ENCODE data around the gene DNAJC30.
"Not testable (repeated sequence)": the region's sequence is repeated elsewhere in the genome, so short reads cannot be mapped to it uniquely, and the experiment has no call there.

DNAJC30 gene

DNA sequence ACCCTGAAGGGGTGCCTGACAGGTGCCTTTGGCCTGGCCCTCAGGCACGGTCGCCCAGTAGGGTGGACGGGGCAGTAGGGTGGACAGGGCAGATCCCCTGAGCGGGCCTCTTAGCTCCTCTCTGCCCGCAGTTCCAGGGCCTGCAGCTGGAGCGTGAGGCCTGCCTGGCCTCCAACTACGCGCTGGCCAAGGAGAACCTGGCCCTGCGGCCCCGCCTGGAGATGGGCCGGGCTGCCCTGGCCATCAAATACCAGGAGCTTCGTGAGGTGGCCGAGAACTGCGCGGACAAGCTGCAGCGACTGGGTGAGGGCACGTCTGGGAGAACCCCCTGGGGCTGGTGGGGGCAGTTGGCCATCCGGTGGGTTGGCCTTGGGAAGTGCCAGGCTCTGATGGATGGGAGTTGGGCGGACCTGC lies 14.0 kb downstream of the DNAJC30 start:
- DNase-seq (no peak), ATAC-seq (replicated peaks) (no peak)
- Mint-ChIP-seq H3K27me3 (peaks cover 5 to 48% of the 10 kb centered on the region in 2 donors), H3K9me3 (no peaks in the 10 kb centered on the region), H3K4me3 (no peak overlapping the region), H3K27ac (no peak overlapping the region), H3K4me1 (ENCODE audit: low read depth in 2 of 2) (peaks cover 6 to 7% of the 10 kb centered on the region in 2 donors), H3K36me3 (ENCODE audit: insufficient read depth) (peaks cover 3% of the 10 kb centered on the region)

- Mint-ChIP-seq H3K27ac (no peak overlapping the region), H3K4me1 (ENCODE audit: low read depth in 2 of 2) (peaks cover 6 to 7% of the 10 kb centered on the region in 2 donors), H3K4me3 (peak overlapping the region; percentile 65 to 84), H3K36me3 (ENCODE audit: insufficient read depth) (peaks cover 3% of the 10 kb centered on the region), H3K27me3 (peaks cover 9 to 53% of the 10 kb centered on the region in 2 donors), H3K9me3 (no peaks in the 10 kb centered on the region)
- ATAC-seq (replicated peaks) (no peak), DNase-seq (no peak)
Observed at GRCh38 chr7:73668886-73669230, 14.4 kb downstream of the DNAJC30 start.

DNA sequence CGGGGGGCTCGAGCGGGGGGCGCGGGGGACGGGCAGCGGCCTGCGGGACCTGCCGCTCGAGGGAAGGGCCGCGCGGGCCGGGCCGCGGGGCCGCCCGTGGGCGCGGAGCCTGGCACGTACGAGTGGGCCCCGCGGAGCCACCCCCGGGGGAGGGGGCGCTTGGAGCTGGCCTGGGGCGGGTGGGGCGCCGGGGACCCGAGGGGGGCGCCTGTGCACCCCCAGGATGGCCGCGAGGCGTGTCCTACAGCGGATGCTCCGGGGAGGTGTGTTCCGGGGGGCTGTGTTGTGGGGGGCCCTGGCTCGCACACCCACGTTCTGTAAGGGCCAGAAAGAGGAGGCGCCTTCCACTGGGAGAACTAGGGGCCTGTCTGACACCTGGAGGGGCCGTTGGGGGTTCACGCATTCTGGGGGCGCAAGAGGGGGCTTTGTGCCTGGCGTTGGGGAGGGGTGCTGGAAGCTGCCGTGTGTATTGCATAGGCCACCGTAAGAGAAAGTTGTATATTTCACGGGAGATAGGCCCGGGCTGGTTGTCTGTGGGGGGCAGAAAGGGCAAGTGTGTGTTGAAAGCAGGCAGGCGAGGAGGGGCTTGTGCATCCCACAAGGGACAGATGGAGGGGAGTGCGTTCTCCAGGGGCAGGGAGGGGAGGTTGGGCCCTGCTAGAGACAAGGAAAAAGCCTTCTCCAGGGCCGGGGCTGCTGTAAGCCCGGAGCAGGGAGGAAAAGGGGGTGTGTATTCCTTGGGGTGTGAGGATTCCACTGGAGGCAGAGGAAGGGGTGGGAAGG lies 15.0 kb downstream of the DNAJC30 start:
- Mint-ChIP-seq H3K36me3 (ENCODE audit: insufficient read depth) (peaks cover 3% of the 10 kb centered on the region), H3K9me3 (peaks cover 0 to under 1% of the 10 kb centered on the region in 2 donors), H3K4me3 (peak overlapping the region; percentile 65 to 84), H3K27ac (no peak overlapping the region), H3K27me3 (peaks cover 15 to 58% of the 10 kb centered on the region in 2 donors), H3K4me1 (ENCODE audit: low read depth in 2 of 2) (peaks cover 6 to 7% of the 10 kb centered on the region in 2 donors)
- ATAC-seq (replicated peaks) (no peak), DNase-seq (no peak)

DNA sequence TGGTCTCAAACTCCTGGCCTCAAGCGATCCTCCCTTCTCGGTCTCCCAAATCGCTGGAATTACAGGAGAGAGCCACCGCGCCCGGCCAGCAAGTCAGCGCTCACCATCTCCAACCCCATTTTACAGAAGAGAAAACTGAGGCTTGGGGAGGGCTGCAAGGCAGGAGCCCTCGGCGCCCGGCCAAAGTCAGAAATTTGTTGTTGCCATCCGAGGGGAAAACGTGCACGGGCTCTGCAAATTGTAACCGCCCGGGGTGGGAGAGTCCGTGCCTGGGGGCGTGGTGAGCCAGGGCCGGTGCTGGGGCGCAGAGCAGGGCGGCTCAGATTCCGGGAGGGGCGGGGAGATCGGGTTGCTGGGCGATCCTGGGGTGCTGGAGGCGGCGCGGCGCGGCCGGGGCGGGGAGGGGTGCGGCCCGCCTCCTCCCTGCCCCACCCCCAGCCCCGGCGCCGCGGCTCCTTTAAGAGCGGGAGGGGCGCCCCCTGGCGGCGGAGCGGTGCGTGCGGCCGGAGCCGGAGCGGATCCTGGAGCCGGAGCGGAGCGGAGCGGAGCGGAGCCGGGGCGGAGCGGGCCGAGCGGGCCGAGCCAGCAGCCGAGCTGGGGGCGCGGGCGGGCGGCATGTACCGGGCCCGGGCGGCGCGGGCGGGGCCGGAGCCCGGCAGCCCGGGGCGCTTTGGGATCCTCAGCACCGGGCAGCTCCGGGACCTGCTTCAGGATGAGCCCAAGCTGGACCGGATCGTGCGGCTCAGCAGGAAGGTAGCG lies 15.7 kb downstream of the DNAJC30 start, which contains the start of gene VPS37D:
Gene VPS37D (plus strand): TSS at position 488 of the 759 bp plus-strand sequence. CDS start 128 bp downstream, at position 616.
- Mint-ChIP-seq H3K27me3 (peaks cover 23 to 66% of the 10 kb centered on the region in 2 donors), H3K9me3 (peaks cover 0 to 5% of the 10 kb centered on the region in 2 donors), H3K36me3 (ENCODE audit: insufficient read depth) (peaks cover 3% of the 10 kb centered on the region), H3K4me3 (peak within 1 kb of the TSS; percentile 82 to 84), H3K4me1 (ENCODE audit: low read depth in 2 of 2) (peaks cover 6 to 7% of the 10 kb centered on the region in 2 donors), H3K27ac (peak within 1 kb of the TSS; percentile 44 to 62)
- ATAC-seq (replicated peaks) (peak; percentile 91), DNase-seq (peak; percentile 93 to 94 (median 94))

GRCh38 chr7:73663033-73663432 lies 20.2 kb downstream of the DNAJC30 start:
- Mint-ChIP-seq H3K27ac (no peak overlapping the region), H3K27me3 (peaks cover 47 to 61% of the 10 kb centered on the region in 2 donors), H3K4me1 (ENCODE audit: low read depth in 2 of 2) (peaks cover 0 to 2% of the 10 kb centered on the region in 2 donors), H3K9me3 (peaks cover 0 to 5% of the 10 kb centered on the region in 2 donors), H3K4me3 (no peak overlapping the region), H3K36me3 (ENCODE audit: insufficient read depth) (peaks cover 3% of the 10 kb centered on the region)
- no peak for ATAC-seq (replicated peaks)
- DNase-seq: no peak

- not testable (repeated sequence) for H3K9me3 Mint-ChIP-seq; H3K36me3 Mint-ChIP-seq (ENCODE audit: insufficient read depth); H3K4me1 Mint-ChIP-seq (ENCODE audit: low read depth in 2 of 2); DNase-seq; H3K27ac Mint-ChIP-seq; H3K4me3 Mint-ChIP-seq; ATAC-seq (replicated peaks)
- H3K27me3 Mint-ChIP-seq: peaks cover 47 to 53% of the 10 kb centered on the region in 2 donors
Observed at GRCh38 chr7:73660594-73660993, 22.7 kb downstream of the DNAJC30 start.

- ATAC-seq (replicated peaks) (no peak), DNase-seq (no peak)
- Mint-ChIP-seq H3K27me3 (peaks cover 52 to 53% of the 10 kb centered on the region in 2 donors), H3K4me3 (no peak overlapping the region), H3K36me3 (ENCODE audit: insufficient read depth) (no peaks in the 10 kb centered on the region), H3K27ac (no peak overlapping the region), H3K4me1 (ENCODE audit: low read depth in 2 of 2) (no peaks in the 10 kb centered on the region), H3K9me3 (peaks cover 0 to 5% of the 10 kb centered on the region in 2 donors)
Observed at GRCh38 chr7:73659983-73660382, 23.3 kb downstream of the DNAJC30 start.

DNA sequence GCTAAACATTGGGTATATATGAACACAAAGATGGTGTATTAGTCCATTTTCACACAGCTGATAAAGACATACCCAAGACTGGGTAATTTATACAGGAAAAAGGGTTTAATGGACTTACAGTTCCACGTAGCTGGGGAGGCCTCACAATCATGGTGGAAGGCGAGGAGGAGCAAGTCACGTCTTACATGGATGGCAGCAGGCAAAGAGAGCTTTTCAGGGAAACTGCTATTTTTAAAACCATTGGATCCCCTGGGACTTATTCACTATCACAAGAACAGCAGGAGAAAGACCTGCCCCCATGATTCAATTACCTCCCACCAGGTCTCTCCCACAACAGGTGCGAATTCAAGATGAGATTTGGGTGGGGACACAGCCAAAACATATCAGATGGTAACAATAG lies 27.9 kb downstream of the DNAJC30 start:
- not testable (repeated sequence) for H3K4me1 Mint-ChIP-seq (ENCODE audit: low read depth in 2 of 2); H3K9me3 Mint-ChIP-seq; DNase-seq; H3K27ac Mint-ChIP-seq; ATAC-seq (replicated peaks); H3K4me3 Mint-ChIP-seq; H3K36me3 Mint-ChIP-seq (ENCODE audit: insufficient read depth)
- H3K27me3 Mint-ChIP-seq: peaks cover 45 to 48% of the 10 kb centered on the region in 2 donors

DNA sequence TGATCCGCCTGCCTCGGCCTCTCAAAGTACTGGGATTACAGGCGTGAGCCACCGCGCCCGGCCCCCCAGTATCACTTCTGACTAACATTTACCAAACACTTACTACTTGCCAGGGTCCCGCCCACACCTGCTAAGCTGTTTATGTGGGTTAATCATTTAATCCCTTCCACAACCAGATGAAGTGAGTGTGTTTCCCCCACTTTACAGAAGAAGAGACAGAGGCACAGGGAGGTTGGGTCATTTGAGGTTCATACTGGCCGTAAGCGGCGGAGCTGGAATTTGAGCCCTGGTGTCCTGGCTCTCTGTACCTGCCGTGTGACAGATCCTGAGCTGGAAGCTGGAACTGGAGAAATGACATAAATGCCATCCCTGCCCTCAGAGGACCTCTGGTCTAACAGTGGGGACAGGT lies 30.7 kb downstream of the DNAJC30 start:
- Mint-ChIP-seq H3K27me3 (peaks cover 55 to 67% of the 10 kb centered on the region in 2 donors), H3K4me3 (no peak overlapping the region), H3K4me1 (ENCODE audit: low read depth in 2 of 2) (peaks cover 6 to 18% of the 10 kb centered on the region in 2 donors), H3K36me3 (ENCODE audit: insufficient read depth) (peaks cover 15% of the 10 kb centered on the region), H3K9me3 (no peaks in the 10 kb centered on the region), H3K27ac (no peak overlapping the region)
- no peak for DNase-seq
- no peak for ATAC-seq (replicated peaks)

- Mint-ChIP-seq H3K4me1 (ENCODE audit: low read depth in 2 of 2) (peaks cover 6 to 18% of the 10 kb centered on the region in 2 donors), H3K4me3 (no peak overlapping the region), H3K36me3 (ENCODE audit: insufficient read depth) (peaks cover 15% of the 10 kb centered on the region), H3K27ac (no peak overlapping the region), H3K27me3 (peaks cover 74 to 86% of the 10 kb centered on the region in 2 donors), H3K9me3 (no peaks in the 10 kb centered on the region)
- ATAC-seq (replicated peaks) (no peak), DNase-seq (no peak)
Observed at GRCh38 chr7:73650524-73650923, 32.7 kb downstream of the DNAJC30 start.

DNA sequence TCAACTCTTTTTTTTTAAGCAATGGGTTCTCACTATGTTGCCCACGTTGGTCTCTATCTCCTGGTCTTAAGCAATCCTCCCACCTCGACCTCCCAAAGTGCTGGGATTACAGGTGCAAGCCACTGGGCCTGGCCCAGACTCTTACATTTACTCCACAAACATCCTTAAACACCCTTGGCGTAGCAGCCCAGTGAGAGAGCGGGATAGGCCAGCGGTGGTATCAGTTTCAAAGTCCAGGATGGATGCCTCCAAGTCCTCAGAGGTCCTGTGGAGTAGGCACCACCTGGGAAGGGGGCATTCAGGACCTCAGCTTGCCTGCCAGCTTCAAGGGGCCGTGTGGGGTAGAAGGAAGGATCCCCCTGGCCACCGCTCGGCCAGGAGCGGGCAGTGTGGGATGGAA lies 33.7 kb downstream of the DNAJC30 start:
- Mint-ChIP-seq H3K36me3 (ENCODE audit: insufficient read depth) (peaks cover 15% of the 10 kb centered on the region), H3K27ac (peak overlapping the region in 1 of 2 donors; percentile 83), H3K27me3 (peaks cover 66 to 88% of the 10 kb centered on the region in 2 donors), H3K4me1 (ENCODE audit: low read depth in 2 of 2) (peaks cover 6 to 18% of the 10 kb centered on the region in 2 donors), H3K4me3 (peak overlapping the region; percentile 50 to 81), H3K9me3 (no peaks in the 10 kb centered on the region)
- DNase-seq: no peak
- ATAC-seq (replicated peaks): no peak

DNA sequence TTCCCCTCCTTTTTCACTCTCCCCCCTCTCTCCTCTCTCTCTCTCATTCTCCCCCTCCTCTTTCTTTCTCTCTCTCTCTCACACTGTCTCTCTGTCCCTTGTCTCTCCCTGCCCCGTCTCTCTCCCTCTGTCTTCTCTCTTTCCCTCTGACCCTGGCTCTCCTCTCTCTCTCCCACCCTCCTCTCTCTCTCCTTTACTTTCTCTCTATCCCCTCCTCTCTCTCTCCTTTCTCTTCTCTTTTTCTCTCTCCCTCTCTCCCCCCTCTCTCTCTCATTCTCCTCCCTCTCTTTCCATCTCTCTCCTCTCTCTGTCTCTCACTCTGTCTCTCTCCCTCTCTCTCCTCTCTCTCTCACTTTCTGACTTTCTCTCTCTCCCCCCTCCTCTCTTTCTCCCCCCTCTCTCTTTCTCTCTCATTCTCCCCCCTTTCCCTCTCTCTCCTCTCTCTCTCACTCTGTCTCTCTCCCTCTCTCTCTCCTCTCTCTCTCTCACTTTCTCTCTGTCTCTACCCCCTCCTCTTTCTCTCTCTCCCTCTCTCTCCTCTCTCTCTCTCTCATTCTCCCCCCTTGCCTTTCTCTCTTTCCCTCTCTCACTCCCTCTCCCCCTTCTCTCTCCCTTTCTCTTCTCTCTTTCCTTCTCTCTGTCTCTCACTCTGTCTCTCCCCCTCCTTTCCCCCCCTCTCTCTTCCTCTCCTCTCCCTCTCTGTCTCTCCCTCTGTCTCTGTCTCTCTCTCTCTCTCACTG lies 34.5 kb downstream of the DNAJC30 start:
- Mint-ChIP-seq H3K4me1 (ENCODE audit: low read depth in 2 of 2) (peaks cover 6 to 18% of the 10 kb centered on the region in 2 donors), H3K9me3 (no peaks in the 10 kb centered on the region), H3K27ac (peak overlapping the region; percentile 2 to 83), H3K4me3 (peak overlapping the region; percentile 50 to 81), H3K27me3 (peaks cover 66 to 91% of the 10 kb centered on the region in 2 donors), H3K36me3 (ENCODE audit: insufficient read depth) (peaks cover 15% of the 10 kb centered on the region)
- ATAC-seq (replicated peaks) (no peak), DNase-seq (no peak)
